ENCODE results near the gene MRPL28.

GRCh38 chr16:410516-411178 is 40.3 kb upstream of the MRPL28 start:
- TF ChIP-seq CTCF (IDR thresholded peaks at IDR 0.05) (no peak), POLR2AphosphoS5 (IDR thresholded peaks at IDR 0.05) (no peak), EP300 (IDR thresholded peaks at IDR 0.05) (no peak), POLR2A (IDR thresholded peaks at IDR 0.05) (no peak)
